Fibroblast of pulmonary artery (primary cell): ENCODE measurements around the gene CDC42SE2.

Experiments used
- DNase-seq: peaks from one replicate; pipeline ENCODE4 v3.0.0-alpha.2; 2010; ENCODE audit warnings: low read depth
- H3K4me3 ChIP-seq: replicated peaks from 2 replicates; pipeline ENCODE4 v1.5.1; 2011; ENCODE audit warnings: low read depth, mild to moderate bottlenecking, control low read depth, low read length, moderate library complexity
- TF ChIP-seq, protein P1 (sequence below): IDR thresholded peaks from 2 replicates; pipeline ENCODE4 v1.5.1; 2011; ENCODE audit warnings: mild to moderate bottlenecking, control low read depth, low read length, inconsistent platforms; ENCODE audit errors: missing control alignments

Gene CDC42SE2, protein sequence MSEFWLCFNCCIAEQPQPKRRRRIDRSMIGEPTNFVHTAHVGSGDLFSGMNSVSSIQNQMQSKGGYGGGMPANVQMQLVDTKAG

DNA sequence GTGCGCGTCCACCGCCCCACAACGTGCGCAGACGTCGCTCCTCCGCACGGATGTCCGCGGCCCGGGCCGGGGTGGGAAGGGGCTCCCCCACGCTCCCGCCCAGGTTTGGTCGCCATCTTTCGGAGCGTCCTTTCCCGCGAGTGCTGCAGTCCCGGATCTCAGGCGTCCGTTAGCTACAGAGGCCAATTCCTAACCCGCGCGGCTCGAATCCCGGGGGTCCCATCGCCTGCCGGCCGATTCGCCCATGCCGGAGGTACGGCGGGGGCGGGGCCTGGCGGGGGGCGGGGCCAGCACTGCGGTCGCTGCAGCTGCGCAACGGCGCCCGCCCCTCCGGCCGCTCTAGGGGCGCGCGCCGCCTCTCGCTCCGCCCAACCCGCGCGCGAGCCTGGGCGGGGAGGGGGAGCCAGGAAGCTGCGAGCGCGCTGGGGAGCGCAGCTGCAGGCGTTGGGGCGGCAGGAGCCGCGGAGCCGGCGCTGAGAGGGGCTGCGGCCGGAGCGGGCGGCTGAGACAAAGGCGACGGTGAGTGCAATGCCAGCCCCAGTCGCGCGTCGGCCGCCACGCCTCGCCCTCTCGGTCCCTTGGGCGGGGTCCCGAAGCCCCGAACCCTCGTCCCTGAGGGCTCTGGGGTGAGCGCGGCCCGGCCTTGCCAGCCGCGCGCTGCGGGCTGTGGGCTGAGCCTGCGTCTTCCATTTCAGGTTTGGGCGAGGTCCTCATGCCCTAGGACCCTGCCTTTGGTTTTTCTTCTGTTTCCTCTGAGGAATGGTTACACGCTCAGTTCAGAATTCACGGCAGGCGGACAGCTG is at the start of gene CDC42SE2:
TSS of gene CDC42SE2 (plus strand) at position 406 of the 803 bp plus-strand sequence. CDS start 95,441 bp downstream, outside the sequence.
- H3K4me3 ChIP-seq, result peak within 1 kb of the TSS; percentile 93
- peak; percentile 81 for DNase-seq
- TF ChIP-seq, protein P1, sequence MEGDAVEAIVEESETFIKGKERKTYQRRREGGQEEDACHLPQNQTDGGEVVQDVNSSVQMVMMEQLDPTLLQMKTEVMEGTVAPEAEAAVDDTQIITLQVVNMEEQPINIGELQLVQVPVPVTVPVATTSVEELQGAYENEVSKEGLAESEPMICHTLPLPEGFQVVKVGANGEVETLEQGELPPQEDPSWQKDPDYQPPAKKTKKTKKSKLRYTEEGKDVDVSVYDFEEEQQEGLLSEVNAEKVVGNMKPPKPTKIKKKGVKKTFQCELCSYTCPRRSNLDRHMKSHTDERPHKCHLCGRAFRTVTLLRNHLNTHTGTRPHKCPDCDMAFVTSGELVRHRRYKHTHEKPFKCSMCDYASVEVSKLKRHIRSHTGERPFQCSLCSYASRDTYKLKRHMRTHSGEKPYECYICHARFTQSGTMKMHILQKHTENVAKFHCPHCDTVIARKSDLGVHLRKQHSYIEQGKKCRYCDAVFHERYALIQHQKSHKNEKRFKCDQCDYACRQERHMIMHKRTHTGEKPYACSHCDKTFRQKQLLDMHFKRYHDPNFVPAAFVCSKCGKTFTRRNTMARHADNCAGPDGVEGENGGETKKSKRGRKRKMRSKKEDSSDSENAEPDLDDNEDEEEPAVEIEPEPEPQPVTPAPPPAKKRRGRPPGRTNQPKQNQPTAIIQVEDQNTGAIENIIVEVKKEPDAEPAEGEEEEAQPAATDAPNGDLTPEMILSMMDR, result no peak

DNA sequence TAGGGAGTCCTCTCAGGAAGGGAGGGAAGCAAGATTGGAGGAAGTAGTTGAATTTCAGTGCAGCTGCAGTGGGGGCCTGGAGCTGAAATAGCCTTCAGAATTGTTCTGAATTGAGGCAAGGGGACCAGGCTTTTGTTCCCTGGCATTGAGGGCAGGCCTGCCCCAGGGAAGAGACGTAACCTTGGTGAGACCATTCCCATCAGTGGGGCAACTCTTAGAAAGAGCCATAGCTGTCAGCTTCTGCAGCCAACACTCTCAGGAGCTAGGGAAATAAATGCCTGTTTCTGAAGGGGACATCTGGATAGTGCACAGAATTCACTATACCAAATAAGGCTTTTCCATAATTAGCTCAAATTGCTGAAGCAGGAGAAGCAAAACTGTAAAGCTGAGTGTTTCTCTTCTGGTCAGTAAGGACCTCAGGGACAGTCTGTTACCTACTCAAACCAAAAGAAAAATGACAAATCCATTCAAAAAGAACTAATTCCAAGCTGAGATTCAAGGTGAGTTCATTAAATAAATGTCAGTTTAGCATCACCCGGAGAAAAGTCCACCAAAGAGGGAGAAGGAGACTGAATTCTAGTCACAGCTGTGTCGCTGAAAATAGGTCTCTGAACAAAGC is 49.1 kb upstream of the CDC42SE2 start:
- no peak for DNase-seq
- no peak overlapping the region for H3K4me3 ChIP-seq
- TF ChIP-seq, protein P1, result no peak

DNA sequence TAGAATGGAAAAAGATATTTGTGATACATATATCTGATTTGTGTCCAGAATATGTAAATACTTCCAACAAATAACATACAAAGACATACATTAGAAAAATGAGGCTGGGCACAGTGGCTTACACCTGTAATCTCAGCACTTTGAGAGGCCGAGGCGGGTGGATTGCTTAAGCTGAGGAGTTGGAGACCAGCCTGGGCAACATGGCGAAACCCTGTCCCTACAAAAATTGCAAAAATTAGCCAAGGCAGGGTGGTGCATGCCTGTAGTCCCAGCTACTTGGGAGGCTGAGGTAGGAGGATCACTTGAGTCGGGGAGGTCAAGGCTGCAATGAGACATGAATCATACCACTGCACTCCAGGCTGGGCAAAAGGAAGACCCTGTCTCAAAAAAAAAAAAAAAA is 46.1 kb upstream of the CDC42SE2 start:
- DNase-seq, result no peak
- TF ChIP-seq, protein P1, result no peak

GRCh38 chr5:131218392-131218791 is 45.5 kb upstream of the CDC42SE2 start:
- TF ChIP-seq, protein P1, result no peak
- DNase-seq, result peak; percentile 8
- H3K4me3 ChIP-seq, result no peak overlapping the region

More for the DNA sequence above, 46.1 kb upstream of the CDC42SE2 start:
- no peak overlapping the region for H3K4me3 ChIP-seq

DNA sequence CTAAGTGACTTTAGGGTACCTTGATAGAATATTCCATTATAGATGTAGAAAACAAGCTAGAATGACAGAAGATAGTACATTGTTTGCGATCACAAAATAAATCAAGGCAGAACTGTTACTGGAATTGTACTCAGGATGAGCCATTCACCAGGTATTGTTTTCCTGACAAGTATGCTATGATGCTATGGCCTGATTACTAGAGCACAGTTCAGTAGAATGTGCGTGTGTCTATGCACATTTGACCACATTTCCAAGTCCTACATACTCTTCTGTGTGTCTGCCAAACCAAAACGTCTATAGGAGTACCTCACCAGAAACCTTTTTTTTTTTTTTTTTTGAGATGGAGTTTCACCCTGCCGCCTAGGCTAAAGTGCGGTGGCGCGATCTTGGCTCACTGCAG is 43.3 kb upstream of the CDC42SE2 start:
- TF ChIP-seq, protein P1, result no peak
- H3K4me3 ChIP-seq, result no peak overlapping the region
- no peak for DNase-seq

DNA sequence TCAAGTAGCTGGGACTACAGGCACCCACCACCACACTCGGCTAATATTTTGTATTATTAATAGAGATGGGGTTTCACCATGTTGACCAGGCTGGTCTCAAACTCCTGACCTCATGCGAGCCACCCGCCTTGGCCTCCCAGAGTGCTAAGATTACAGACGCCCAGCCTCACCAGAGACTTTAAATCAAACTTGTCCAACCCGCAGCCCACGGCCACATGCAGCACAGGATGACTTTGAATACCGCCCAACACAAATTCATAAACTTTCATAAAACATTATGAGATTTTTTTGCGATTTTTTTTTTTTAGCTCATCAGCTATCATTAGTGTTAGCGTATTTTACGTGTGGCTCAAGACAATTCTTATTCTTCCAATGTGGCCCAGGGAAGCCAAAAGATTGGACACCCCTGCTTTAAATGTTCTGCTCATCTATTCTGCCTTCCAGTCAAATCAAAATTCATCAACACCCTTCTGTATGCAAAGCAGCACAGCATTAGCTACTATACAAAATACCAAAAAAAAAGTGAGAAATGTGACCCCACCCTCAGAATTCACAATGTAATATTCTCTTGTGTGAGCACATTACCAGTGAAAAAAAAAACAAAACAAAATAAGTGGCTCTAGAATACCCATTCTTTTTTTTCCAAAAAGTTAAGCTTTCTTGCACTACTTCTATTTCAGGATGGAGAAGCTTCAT is 42.7 kb upstream of the CDC42SE2 start:
- no peak overlapping the region for H3K4me3 ChIP-seq
- DNase-seq, result no peak
- TF ChIP-seq, protein P1, result no peak
